Measurements from ENCODE around the gene ABL2. TPM values are rescaled to one million over a fixed set of nuclear protein-coding genes. Genes with fewer than 3 reads are reported as not detected.

ABL2 gene
- total RNA-seq, 1 donor from 2014 or later: 60.3 TPM

DNA sequence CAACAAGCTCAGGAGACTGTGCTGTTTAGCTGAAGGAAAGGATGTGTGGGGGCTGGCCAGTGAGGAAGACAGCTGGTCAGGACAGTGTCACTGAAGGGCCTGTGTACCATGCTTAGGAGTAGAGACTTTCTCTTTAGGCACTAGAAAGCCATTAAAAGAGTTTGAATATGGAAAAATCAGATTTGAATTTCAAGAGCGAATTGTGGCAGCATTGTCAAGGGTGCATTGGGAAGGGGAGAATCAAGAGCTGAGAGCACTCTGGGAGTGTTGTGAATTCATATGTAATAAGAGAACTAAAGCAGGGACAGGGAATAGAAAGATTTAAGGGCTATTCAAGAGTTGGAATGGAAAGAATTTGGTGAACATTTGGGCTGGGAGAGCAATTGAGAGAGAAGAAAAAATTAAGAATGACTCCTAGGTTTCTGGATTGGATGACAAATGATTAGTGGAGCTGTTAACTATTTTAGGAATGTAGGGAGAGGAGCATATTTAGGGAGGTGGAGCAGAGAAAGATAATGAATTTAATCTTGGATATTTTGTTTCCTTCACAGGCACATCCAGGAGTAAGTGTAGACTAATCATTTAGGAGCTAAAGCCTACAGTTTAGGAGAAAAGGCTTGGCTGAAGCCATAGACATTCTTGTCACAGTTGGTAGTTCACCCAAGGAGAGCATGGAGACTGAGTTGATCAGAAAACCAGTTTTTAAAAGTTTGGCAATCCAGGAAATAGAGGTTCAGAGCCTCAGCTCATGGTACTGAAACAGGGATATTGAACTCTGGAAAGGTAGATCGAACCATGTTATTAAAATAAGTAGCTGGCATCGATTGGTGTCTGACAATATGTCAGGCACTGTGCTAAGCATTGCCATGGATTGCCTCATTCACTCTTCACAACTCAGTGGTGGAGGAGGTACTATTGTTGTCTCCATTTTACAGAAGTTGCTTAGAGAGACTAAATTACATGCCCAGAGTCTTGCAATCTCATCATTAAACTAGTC is 170.7 kb downstream of the ABL2 start:
- DNase-seq (ENCODE audit: low read depth): peak; percentile 68

DNA sequence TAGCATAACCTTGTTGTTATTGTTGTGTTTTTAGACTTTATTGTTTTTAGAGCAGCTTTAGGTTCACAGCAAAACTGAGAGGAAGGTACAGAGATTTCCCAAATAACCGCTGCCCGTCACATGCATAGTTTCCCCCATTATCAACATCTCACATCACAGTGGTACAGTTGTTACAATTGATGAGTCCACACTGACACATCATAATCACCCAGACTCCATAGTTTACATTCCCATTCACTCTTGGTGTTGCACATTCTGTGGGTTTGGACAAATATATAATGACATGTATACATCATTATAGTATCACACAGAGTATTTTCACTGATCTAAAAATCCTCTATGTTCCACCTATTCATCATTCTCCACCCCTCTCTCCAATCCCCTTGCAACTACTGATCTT is 173.5 kb downstream of the ABL2 start:
- no peak for DNase-seq (ENCODE audit: low read depth)

DNA sequence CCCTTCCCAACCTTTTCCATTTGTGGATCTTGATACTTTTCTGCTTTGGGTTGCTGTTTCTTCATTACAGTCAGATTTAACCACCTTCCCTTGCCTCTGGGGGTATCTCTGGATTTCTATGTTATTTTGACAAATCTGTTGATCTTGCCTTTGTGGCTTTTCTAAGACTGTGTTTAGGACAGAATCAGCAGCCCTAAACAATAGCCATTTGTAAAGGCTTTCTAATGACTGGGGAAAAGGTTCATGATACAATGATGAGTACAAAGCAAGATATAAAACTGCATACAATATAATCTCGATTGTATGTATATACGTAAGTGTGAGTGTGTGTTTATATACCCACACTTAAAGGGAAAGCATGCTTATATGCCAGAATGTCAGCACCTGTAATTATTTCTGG is 176.0 kb downstream of the ABL2 start:
- DNase-seq (ENCODE audit: low read depth): no peak

DNA sequence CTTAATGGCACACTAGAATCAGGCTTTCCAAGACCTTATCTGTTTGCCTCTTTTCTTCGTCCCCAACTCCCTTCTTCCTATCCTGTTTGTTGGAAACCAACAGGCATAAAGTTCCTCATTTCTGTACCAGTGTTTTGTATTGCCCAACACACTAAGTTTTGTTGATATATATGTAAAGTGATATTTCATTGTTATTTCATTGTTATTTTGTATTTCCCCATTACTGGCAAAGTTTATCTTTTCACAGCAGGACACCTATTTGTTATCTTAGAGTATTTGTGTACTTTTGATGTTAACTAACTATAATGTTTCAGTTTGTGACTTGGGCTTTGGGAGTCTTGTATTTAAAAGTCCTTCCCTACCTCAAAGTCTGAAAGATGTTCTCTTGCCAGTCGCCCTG is 176.7 kb downstream of the ABL2 start:
- no peak for DNase-seq (ENCODE audit: low read depth)

Other genes starting within 250 kb of the ABL2 start
- gene FAM20B, start 203.8 kb downstream of the ABL2 start, total RNA-seq: 55.3 and 56.6 TPM in 2 replicates
- 64.2 and 94.8 TPM in 2 replicates for gene TOR3A, start 147.6 kb downstream of the ABL2 start, total RNA-seq
- 10.0 and 10.7 TPM in 2 replicates for gene SOAT1, start 64.1 kb upstream of the ABL2 start, total RNA-seq
- gene AXDND1, start 136.3 kb upstream of the ABL2 start, total RNA-seq: not detected in 2 replicates

All from myocyte (in vitro differentiated cells).